Type B pancreatic cell (in vitro differentiated cells): ENCODE measurements around the gene CASZ1. TPM values are rescaled to one million over a fixed set of nuclear protein-coding genes. Genes with fewer than 3 reads are reported as not detected.
A peak's percentile ranks its signal among the peaks of the same experiment; 100 is the strongest.

ENCODE experiments used
- DNase-seq: peaks from one replicate; pipeline ENCODE4 v3.0.0; 2021; ENCODE audit warnings: mixed read lengths; ENCODE audit not compliant: unreplicated experiment; ENCODE audit errors: extremely low spot score
- H3K27ac Mint-ChIP-seq: 2 replicates; pipeline ENCODE4 v1.8.0; 2021; ENCODE audit warnings: mild to moderate bottlenecking, mixed read lengths
- H3K27me3 Mint-ChIP-seq: 2 replicates; pipeline ENCODE4 v1.8.0; 2021; ENCODE audit warnings: mixed read lengths
- H3K36me3 Mint-ChIP-seq: 2 replicates; pipeline ENCODE4 v1.8.0; 2021; ENCODE audit warnings: mixed read lengths
- H3K4me1 Mint-ChIP-seq: one replicate; pipeline ENCODE4 v1.8.0; 2021; ENCODE audit warnings: mixed read lengths; ENCODE audit not compliant: unreplicated experiment
- H3K4me3 Mint-ChIP-seq: 2 replicates; pipeline ENCODE4 v1.8.0; 2021; ENCODE audit warnings: mild to moderate bottlenecking, mixed read lengths
- H3K9me3 Mint-ChIP-seq: 2 replicates; pipeline ENCODE4 v1.8.0; 2021; ENCODE audit warnings: mixed read lengths
- CTCF ChIP-seq: fragments of 200-600 bp; sonication (generic); conservative IDR thresholded peaks from 2 replicates; pipeline ENCODE4 v1.5.0; 2021; ENCODE audit warnings: antibody characterized with exemption, mild to moderate bottlenecking
- total RNA-seq: library from RNA; stranded (reverse); gene quantifications from 2 replicates; pipeline ENCODE4 v1.2.1, GENCODE V29; 2021; ENCODE audit warnings: low replicate concordance

The CASZ1 gene
- total RNA-seq, 1 donor from 2014 or later = 15.7 TPM

- Mint-ChIP-seq H3K27ac (no peak overlapping the region), H3K4me1 (peaks cover 28% of the 10 kb centered on the region), H3K36me3 (no peaks in the 10 kb centered on the region), H3K9me3 (no peaks in the 10 kb centered on the region), H3K27me3 (peaks cover 32% of the 10 kb centered on the region), H3K4me3 (no peak overlapping the region)
- no peak for DNase-seq
- no peak for TF ChIP-seq CTCF
Measured at GRCh38 chr1:10691740-10692125, 104.7 kb downstream of the CASZ1 start.

- Mint-ChIP-seq H3K27me3 (peaks cover 27% of the 10 kb centered on the region), H3K27ac (no peak overlapping the region), H3K36me3 (no peaks in the 10 kb centered on the region), H3K4me3 (no peak overlapping the region), H3K9me3 (no peaks in the 10 kb centered on the region), H3K4me1 (peaks cover 33% of the 10 kb centered on the region)
- no peak for DNase-seq
- no peak for TF ChIP-seq CTCF
Measured at GRCh38 chr1:10691075-10691739, 105.2 kb downstream of the CASZ1 start.

- TF ChIP-seq CTCF = no peak
- H3K4me1 Mint-ChIP-seq = peaks cover 34% of the 10 kb centered on the region
- no peaks in the 10 kb centered on the region for H3K36me3 Mint-ChIP-seq
Measured at GRCh38 chr1:10690484-10690883, 106.0 kb downstream of the CASZ1 start.

GRCh38 chr1:10688409-10688786 is 108.0 kb downstream of the CASZ1 start:
- H3K27ac Mint-ChIP-seq = peak overlapping the region; percentile 95
- no peak for DNase-seq
- TF ChIP-seq CTCF = no peak
- peaks cover 12% of the 10 kb centered on the region for H3K27me3 Mint-ChIP-seq
- no peaks in the 10 kb centered on the region for H3K9me3 Mint-ChIP-seq
- H3K4me1 Mint-ChIP-seq = peaks cover 47% of the 10 kb centered on the region
- no peaks in the 10 kb centered on the region for H3K36me3 Mint-ChIP-seq
- no peak overlapping the region for H3K4me3 Mint-ChIP-seq

More at GRCh38 chr1:10690484-10690883, 106.0 kb downstream of the CASZ1 start:
- no peak overlapping the region for H3K27ac Mint-ChIP-seq
- no peak overlapping the region for H3K4me3 Mint-ChIP-seq
- H3K27me3 Mint-ChIP-seq = peaks cover 19% of the 10 kb centered on the region
- H3K9me3 Mint-ChIP-seq = no peaks in the 10 kb centered on the region
- DNase-seq = no peak

- no peak for DNase-seq
- peaks cover 48% of the 10 kb centered on the region for H3K4me1 Mint-ChIP-seq
- H3K4me3 Mint-ChIP-seq = peak overlapping the region; percentile 36
- peak overlapping the region; percentile 95 for H3K27ac Mint-ChIP-seq
- no peaks in the 10 kb centered on the region for H3K9me3 Mint-ChIP-seq
- H3K36me3 Mint-ChIP-seq = no peaks in the 10 kb centered on the region
- peaks cover 9% of the 10 kb centered on the region for H3K27me3 Mint-ChIP-seq
- no peak for TF ChIP-seq CTCF
Measured at GRCh38 chr1:10687782-10688408, 108.6 kb downstream of the CASZ1 start.
